Measurements from ENCODE around the gene CASP7. TPM values are rescaled to one million over a fixed set of nuclear protein-coding genes. Genes with fewer than 3 reads are reported as not detected.
"Not testable (repeated sequence)": the region's sequence is repeated elsewhere in the genome, so short reads cannot be mapped to it uniquely, and the experiment has no call there.

The CASP7 gene
- total RNA-seq (2014; rRNA removed; shearing (Covaris generic)): 56.8 and 59.5 TPM in 2 replicates

- peak; percentile 88 for DNase-seq (ENCODE audit: low spot score)
Measured at GRCh38 chr10:113679463-113680189, at the start of gene CASP7. Gene CASP7, plus strand, starts transcription at chr10:113679912. Its CDS starts 17,582 bp downstream, at chr10:113697494.

GRCh38 chr10:113630929-113631533, 48.7 kb upstream of the CASP7 start:
- no peak for DNase-seq (ENCODE audit: low spot score)

- no peak for DNase-seq (ENCODE audit: low spot score)
Measured at GRCh38 chr10:113631684-113632367, 47.9 kb upstream of the CASP7 start.

- DNase-seq (ENCODE audit: low spot score): no peak
Measured at GRCh38 chr10:113639966-113640365, 39.7 kb upstream of the CASP7 start.

- no peak for DNase-seq (ENCODE audit: low spot score)
Measured at GRCh38 chr10:113641702-113642101, 38.0 kb upstream of the CASP7 start.

- no peak for DNase-seq (ENCODE audit: low spot score)
Measured at GRCh38 chr10:113643183-113643582, 36.5 kb upstream of the CASP7 start.

GRCh38 chr10:113644185-113645120, 35.3 kb upstream of the CASP7 start:
- DNase-seq (ENCODE audit: low spot score): peak; percentile 79

GRCh38 chr10:113646336-113647201, 33.1 kb upstream of the CASP7 start:
- DNase-seq (ENCODE audit: low spot score): no peak

- no peak for DNase-seq (ENCODE audit: low spot score)
Measured at GRCh38 chr10:113647812-113648211, 31.9 kb upstream of the CASP7 start.

GRCh38 chr10:113648478-113648877, 31.2 kb upstream of the CASP7 start:
- DNase-seq (ENCODE audit: low spot score): no peak

- DNase-seq (ENCODE audit: low spot score): no peak
Measured at GRCh38 chr10:113650172-113650571, 29.5 kb upstream of the CASP7 start.

GRCh38 chr10:113651021-113651420, 28.7 kb upstream of the CASP7 start:
- no peak for DNase-seq (ENCODE audit: low spot score)

GRCh38 chr10:113651898-113652297, 27.8 kb upstream of the CASP7 start:
- DNase-seq (ENCODE audit: low spot score): no peak

- DNase-seq (ENCODE audit: low spot score): not testable (repeated sequence)
Measured at GRCh38 chr10:113652456-113652855, 27.3 kb upstream of the CASP7 start.

- DNase-seq (ENCODE audit: low spot score): no peak
Measured at GRCh38 chr10:113656896-113657295, 22.8 kb upstream of the CASP7 start.

- DNase-seq (ENCODE audit: low spot score): no peak
Measured at GRCh38 chr10:113657544-113657943, 22.2 kb upstream of the CASP7 start.

- DNase-seq (ENCODE audit: low spot score): no peak
Measured at GRCh38 chr10:113661332-113661731, 18.4 kb upstream of the CASP7 start.

GRCh38 chr10:113663142-113663541, 16.6 kb upstream of the CASP7 start:
- DNase-seq (ENCODE audit: low spot score): peak; percentile 24

GRCh38 chr10:113663908-113664307, 15.8 kb upstream of the CASP7 start, which contains the start of gene NRAP:
Gene NRAP, minus strand, starts transcription at chr10:113664041. Its CDS starts 159 bp downstream, at chr10:113663882.
- no peak for DNase-seq (ENCODE audit: low spot score)

- no peak for DNase-seq (ENCODE audit: low spot score)
Measured at GRCh38 chr10:113665352-113665751, 14.4 kb upstream of the CASP7 start.
